Hematopoietic multipotent progenitor cell treated with erythropoietin and hydrocortisone succinate and interleukin-3 and kit ligand, for 8 days (in vitro differentiated cells): Measurements from ENCODE around the gene MEGF10.
A peak's percentile ranks its signal among the peaks of the same experiment; 100 is the strongest.

Source experiments
- DNase-seq: peaks from one replicate; pipeline ENCODE4 v3.0.0-alpha.2; 2015

The MEGF10 gene

DNA sequence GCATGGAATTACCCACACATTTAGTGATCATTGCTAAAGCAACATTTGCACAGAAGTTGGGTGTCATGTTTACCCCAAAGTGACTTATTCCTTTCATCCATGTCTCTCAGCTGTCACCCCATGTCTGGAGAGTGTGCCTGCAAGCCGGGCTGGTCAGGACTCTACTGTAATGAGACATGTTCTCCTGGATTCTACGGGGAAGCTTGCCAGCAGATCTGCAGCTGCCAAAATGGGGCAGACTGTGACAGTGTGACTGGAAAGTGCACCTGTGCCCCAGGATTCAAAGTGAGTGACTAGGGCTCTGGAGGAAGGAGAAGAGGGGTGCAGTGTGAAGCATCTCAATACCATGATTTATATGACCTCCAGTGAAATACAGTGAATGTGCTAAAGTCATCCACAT lies 126.9 kb downstream of the MEGF10 start:
- DNase-seq = no peak

DNA sequence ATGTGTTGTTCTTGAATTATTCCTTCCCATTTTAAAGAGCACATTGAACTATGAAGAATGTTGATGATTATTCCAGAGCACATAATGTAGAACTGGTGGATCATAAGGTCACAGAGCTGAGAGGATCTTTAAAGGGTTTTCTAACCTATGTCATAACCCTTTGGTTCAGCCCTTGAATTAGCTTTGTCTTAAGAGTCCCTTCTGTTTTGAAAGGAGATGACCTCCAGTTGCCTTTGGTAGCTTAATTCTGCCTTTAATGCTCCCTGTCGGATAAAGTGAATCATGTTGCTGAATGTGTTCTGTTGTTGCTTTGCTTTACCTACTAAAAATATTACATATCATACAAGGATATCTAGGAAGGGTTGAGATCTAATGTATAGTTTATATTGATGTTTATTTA lies 127.8 kb downstream of the MEGF10 start:
- no peak for DNase-seq

DNA sequence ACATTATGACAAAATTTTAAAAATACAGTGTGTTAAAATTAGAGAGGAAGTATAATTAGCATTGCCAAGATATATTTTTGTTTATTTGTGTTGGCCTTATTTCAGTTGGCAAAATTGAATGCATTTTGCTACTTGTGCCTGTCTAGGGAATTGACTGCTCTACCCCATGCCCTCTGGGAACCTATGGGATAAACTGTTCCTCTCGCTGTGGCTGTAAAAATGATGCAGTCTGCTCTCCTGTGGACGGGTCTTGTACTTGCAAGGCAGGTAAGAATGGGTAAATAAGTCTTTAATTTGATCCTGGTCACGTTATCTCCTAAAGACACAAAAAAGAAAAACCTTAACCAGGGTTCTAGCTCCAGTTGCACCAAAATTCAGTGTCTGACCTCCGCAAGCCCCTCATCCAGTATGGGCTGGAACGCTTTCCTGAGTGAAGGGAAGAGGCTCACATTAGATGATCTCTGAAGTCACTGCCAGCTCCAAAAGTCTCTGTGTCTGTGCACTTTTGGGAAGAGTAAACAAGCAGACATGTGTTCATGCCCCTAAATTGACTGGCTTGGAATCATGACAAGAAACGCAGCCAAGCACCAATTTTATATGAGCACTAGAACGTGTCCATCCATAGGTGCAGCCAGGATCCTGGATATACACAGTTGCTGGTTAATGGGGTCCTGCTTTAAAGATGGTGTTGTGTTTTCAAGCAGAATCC lies 128.5 kb downstream of the MEGF10 start:
- DNase-seq = no peak

GRCh38 chr5:127419683-127420257 lies 129.2 kb downstream of the MEGF10 start:
- DNase-seq = no peak

- DNase-seq = no peak
Measured at GRCh38 chr5:127420758-127421157, 130.2 kb downstream of the MEGF10 start.

DNA sequence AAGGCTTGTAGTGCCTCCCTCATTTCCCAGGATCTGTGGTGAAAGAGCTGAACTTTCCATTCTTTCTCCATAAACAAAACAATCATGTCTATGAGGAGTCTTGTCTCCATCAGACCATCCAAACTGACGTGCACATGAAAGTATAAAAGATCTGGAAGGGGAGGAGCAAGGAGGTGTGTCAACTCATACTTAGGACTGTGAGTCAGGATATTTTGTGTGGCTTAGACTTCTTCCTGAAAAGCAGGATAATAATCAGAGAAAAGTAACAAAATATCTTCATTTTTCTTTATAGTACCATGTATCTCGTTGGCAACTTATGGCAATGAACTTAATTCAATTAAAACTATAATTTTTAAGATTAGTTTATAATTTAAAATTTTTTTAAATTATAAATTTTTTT lies 130.9 kb downstream of the MEGF10 start:
- DNase-seq = no peak

GRCh38 chr5:127423173-127423798 lies 132.7 kb downstream of the MEGF10 start:
- no peak for DNase-seq

DNA sequence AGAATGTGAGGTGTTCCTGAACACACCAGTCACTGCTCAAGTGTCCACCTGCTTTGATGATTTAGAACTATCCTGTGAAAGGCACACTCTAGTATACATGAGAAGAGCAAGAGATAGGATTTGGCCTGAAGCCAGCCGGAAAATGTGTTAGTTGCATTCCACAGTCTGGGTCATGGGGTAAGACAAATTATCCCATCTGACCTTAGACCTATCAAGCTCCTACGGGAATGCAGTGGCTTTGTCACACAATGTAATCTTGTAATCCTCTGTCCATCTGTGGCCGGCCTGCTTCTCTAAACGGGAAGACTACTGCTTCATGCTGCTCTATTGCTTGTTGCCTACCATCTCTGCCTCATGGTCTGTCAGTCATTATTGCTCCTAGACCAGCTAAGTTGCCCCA lies 134.4 kb downstream of the MEGF10 start:
- no peak for DNase-seq

GRCh38 chr5:127425868-127426267 lies 135.3 kb downstream of the MEGF10 start:
- peak; percentile 34 for DNase-seq

- DNase-seq = no peak
Measured at GRCh38 chr5:127426661-127427060, 136.1 kb downstream of the MEGF10 start.

GRCh38 chr5:127428276-127428675 lies 137.7 kb downstream of the MEGF10 start:
- DNase-seq = no peak

GRCh38 chr5:127428748-127429147 lies 138.2 kb downstream of the MEGF10 start:
- peak; percentile 32 for DNase-seq

DNA sequence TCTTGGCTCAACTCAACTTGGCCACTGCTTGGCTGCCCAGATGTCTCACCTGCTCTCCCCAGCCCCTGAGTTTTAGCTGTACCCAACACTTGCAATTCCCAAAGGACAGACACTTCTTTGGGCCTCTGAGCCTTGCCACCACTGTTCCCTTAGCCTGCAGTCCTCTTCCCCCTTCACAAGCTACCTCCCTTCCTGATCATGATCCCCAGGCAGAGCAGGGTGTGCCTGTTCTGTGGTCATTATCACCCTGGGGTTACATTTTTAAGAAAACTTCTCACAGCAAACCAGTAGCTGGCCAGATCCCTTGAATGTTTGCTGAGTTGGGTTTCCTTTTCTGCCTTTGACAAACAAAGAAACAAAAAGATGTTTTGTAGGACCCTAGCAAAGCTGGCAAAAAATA lies 139.3 kb downstream of the MEGF10 start:
- peak; percentile 60 for DNase-seq

GRCh38 chr5:127430627-127431026 lies 140.0 kb downstream of the MEGF10 start:
- no peak for DNase-seq

DNA sequence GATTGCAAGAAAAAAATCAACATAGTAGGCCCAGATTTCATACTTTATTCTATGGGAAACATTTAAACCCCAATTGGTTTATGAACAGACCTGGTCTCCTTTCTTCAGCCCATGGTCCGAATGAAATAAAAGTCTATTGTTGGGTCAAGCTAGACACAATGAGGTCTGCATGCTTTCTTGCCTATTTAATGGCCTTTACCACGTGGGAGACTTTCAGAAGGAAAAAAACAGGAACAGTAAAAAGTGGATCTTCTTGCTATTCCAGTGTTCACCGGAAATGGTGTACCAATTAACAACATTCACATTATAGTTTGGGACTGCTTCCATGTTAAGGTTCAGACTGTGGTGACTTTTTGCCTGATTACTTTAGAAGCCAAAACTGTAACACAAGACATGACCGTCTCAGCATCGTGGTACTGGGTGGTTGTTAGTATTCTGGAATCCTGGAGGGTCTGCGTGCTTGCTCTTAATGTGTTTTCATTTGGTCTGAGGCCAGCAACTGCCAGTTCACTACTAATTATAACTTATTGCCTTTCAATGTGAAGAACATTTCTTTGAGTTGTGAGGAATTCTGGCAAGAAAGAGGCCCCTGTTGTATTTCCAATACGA lies 141.5 kb downstream of the MEGF10 start:
- DNase-seq = no peak

DNA sequence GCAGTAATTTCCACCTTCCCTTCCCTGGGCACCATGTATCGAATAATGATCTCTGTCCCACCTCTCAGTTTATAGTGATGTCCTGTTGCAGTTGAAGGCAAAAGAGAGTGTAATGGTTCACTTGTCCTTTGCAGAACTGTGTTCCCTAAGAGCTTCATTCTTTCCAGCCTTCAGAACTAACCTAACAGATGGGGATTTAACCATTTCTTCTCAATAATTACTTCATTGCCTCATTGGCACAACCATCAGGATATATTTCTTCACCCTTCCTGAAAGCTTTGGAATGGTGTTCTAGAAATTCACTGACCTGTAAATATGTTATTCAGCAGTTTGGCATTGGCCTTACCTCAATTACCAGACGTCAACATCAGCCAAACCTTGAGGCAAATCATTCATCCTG lies 142.9 kb downstream of the MEGF10 start:
- DNase-seq = no peak

- DNase-seq = no peak
Measured at GRCh38 chr5:127434588-127434987, 144.0 kb downstream of the MEGF10 start.

DNA sequence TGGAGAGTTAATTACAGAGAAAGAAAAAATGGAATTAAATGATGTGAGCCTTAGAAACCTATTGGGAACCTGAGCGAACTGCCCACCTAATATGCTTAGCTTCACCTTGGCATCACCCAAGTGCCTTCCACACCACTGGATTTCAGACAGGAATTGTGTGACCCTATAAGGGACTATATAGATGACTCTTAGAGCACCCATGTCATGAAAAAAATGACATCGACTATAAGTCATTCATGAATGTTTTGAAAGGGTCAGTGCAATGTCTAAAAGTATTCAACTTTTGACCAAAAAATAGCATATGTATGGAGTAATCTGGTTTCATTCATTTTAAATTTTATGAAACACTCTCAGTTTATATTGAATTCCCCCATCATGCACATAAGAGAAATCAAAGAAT lies 145.2 kb downstream of the MEGF10 start:
- DNase-seq = no peak

DNA sequence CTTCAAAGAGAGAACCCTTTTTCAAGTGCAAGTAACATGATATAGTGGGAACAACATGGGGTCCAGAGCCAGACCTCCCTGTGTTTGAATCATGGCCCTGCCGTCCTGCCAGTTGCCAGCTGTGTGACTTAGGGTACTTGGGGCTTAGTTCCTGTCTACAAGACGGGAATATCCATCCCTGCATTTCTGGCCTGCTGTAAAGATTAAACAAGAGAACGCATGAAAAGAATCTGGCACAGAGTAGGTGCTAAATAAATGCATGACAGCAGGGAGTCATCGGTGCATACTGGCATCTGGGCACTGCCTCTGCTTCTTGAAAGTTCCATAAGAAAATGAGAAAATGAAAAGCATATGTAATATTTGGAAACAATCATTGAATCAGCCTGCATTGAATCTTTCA lies 149.0 kb downstream of the MEGF10 start:
- no peak for DNase-seq

- no peak for DNase-seq
Measured at GRCh38 chr5:127440831-127441230, 150.2 kb downstream of the MEGF10 start.

- peak; percentile 34 for DNase-seq
Measured at GRCh38 chr5:127441799-127442484, 151.3 kb downstream of the MEGF10 start.

DNA sequence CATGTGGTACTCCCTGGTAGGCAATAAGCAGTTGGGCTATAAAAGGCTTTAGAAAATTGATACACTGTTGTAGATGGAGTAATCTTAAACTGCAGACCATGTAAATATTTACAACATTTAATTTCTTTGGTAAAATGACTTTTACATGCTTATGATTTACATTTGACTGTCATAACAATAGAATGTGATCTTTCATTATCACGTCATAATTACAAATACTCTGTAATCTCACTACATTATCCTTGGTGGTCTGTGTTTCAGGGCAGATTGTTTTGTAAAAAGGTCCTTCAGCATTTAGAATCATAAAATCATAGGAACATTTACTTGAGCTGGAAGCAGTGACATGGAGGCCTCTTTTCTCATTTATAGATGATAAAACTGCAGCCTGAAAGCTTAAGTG lies 153.6 kb downstream of the MEGF10 start:
- DNase-seq = no peak

DNA sequence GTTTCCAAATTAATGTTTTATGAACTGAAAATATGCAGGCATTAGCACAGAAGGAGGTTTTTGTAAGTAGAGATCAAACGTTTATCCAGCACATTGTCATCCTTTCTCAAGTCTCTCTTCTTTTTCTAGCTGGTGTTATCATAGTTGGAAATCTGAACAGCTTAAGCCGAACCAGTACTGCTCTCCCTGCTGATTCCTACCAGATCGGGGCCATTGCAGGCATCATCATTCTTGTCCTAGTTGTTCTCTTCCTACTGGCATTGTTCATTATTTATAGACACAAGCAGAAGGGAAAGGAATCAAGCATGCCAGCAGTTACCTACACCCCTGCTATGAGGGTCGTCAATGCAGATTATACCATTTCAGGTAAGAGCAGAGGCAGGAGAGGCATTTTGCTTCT lies 154.7 kb downstream of the MEGF10 start:
- DNase-seq = no peak

DNA sequence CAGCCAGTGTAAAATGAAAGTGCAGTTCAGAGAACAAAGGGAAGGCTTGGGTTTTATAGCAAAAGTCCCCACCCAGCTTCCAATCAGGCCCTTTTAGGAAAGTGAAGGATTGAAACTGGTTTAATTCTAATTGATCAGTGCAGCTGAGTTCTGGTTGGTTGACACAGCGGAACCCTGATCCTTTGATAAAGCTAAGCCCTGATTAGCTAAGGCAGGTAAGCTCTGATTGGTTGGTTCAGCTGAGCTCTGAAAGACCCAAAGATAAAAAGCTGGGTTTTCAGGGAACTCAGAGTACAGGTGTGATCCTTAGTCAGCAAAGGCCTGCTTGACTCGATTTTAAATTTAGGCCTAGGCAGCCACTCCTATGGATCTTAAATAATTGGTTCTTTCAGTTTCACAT lies 156.0 kb downstream of the MEGF10 start:
- DNase-seq = no peak
